Transverse colon (tissue), 3 donors: Measurements from ENCODE around the gene KCNAB2.

Source experiments
- CTCF ChIP-seq, 5 experiments: fragments of 200-600 bp in 3 of 5; fragments of 450-650 bp in 2 of 5; sonication (generic) in 3 of 5; IDR thresholded peaks; 1 replicate in 2 of 5; 2 replicates in 3 of 5; pipeline ENCODE4 v1.5.1; 2016 to 2017; ENCODE audit warnings: antibody characterized with exemption in 5 of 5, inconsistent platforms in 3 of 5, mild to moderate bottlenecking in 2 of 5, moderate library complexity in 1 of 5
- EP300 ChIP-seq: sonication (generic); formaldehyde crosslinking; IDR thresholded peaks from one replicate; pipeline ENCODE4 v1.6.1; 2017; ENCODE audit warnings: antibody characterized with exemption, low read depth

GRCh38 chr1:6071219-6071618 is 25.5 kb downstream of the KCNAB2 start:
- TF ChIP-seq EP300 (no peak), CTCF (IDR thresholded peaks at IDR 0.05) (no peak)
